ENCODE measurements around the gene OR11G2. TPM values are rescaled to one million over a fixed set of nuclear protein-coding genes. Genes with fewer than 3 reads are reported as not detected.

The OR11G2 gene
- total RNA-seq, 4 donors from 2014 or later, result not detected

DNA sequence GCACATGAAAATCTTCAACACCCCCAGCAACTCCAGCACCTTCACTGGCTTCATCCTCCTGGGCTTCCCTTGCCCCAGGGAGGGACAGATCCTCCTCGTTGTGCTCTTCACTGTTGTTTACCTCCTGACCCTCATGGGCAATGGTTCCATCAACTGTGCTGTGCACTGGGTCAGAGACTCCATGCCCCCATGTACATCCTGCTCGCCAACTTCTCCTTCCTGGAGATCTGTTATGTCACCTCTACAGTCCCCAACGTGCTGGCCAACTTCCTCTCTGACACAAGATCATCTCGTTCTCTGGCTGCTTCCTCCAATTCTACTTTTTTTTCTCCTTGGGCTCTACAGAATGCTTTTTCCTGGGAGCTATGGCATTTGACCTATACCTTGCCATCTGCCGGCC lies 11.5 kb upstream of the OR11G2 start:
- no peaks in the 10 kb centered on the region for H3K36me3 ChIP-seq
- no peaks in the 10 kb centered on the region for H3K27me3 ChIP-seq
- H3K27ac ChIP-seq, result no peak overlapping the region
- no peak for TF ChIP-seq EP300 (IDR thresholded peaks at IDR 0.05; ENCODE audit: low read depth)
- TF ChIP-seq, protein P1, sequence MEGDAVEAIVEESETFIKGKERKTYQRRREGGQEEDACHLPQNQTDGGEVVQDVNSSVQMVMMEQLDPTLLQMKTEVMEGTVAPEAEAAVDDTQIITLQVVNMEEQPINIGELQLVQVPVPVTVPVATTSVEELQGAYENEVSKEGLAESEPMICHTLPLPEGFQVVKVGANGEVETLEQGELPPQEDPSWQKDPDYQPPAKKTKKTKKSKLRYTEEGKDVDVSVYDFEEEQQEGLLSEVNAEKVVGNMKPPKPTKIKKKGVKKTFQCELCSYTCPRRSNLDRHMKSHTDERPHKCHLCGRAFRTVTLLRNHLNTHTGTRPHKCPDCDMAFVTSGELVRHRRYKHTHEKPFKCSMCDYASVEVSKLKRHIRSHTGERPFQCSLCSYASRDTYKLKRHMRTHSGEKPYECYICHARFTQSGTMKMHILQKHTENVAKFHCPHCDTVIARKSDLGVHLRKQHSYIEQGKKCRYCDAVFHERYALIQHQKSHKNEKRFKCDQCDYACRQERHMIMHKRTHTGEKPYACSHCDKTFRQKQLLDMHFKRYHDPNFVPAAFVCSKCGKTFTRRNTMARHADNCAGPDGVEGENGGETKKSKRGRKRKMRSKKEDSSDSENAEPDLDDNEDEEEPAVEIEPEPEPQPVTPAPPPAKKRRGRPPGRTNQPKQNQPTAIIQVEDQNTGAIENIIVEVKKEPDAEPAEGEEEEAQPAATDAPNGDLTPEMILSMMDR (IDR thresholded peaks at IDR 0.05), result no peak
- no peak for TF ChIP-seq POLR2AphosphoS5 (IDR thresholded peaks at IDR 0.05)
- H3K4me3 ChIP-seq, result no peak overlapping the region
- intact Hi-C loops (cut with DNase I; ENCODE audit: low total_unique reads) (no loop called here), in situ Hi-C loops (cut with MboI; ENCODE audit: low pct_ligation_motif_present in 1 of 4, low pct_unique_long_range_greater_than_20kb in 1 of 4, low sequenced_read_pairs in 3 of 4) (no loop called here)
- DNase-seq, result peak; percentile 8
- WGBS, 2 donors (ENCODE audit: low coverage in 1 of 2), result 44 to 55% methylated on average over 4 to 5 of the region's 5 CpGs
- no peaks in the 10 kb centered on the region for H3K4me1 ChIP-seq
- no peaks in the 10 kb centered on the region for H3K9me3 ChIP-seq

- no peak for TF ChIP-seq POLR2A (IDR thresholded peaks at IDR 0.05)
- TF ChIP-seq, protein P1 (IDR thresholded peaks at IDR 0.05), result no peak
- TF ChIP-seq EP300 (IDR thresholded peaks at IDR 0.05; ENCODE audit: low read depth), result no peak
- no peak for TF ChIP-seq POLR2AphosphoS5 (IDR thresholded peaks at IDR 0.05)
- DNase-seq, result no peak
- H3K27me3 ChIP-seq, result no peaks in the 10 kb centered on the region
- peak overlapping the region in 1 of 4 donors; percentile 25 for H3K27ac ChIP-seq
- no peaks in the 10 kb centered on the region for H3K36me3 ChIP-seq
- H3K4me1 ChIP-seq, result no peaks in the 10 kb centered on the region
- H3K4me3 ChIP-seq, result no peak overlapping the region
- in situ Hi-C loops (cut with MboI; ENCODE audit: low pct_ligation_motif_present in 1 of 4, low pct_unique_long_range_greater_than_20kb in 1 of 4, low sequenced_read_pairs in 3 of 4), result no loop called here
- H3K9me3 ChIP-seq, result no peaks in the 10 kb centered on the region
- intact Hi-C loops (cut with DNase I; ENCODE audit: low total_unique reads), result no loop called here
- WGBS, 2 donors (ENCODE audit: low coverage in 1 of 2), result 45 to 63% methylated on average over 2 of the region's 2 CpGs
Measured at GRCh38 chr14:20179880-20180279, 10.8 kb upstream of the OR11G2 start.

DNA sequence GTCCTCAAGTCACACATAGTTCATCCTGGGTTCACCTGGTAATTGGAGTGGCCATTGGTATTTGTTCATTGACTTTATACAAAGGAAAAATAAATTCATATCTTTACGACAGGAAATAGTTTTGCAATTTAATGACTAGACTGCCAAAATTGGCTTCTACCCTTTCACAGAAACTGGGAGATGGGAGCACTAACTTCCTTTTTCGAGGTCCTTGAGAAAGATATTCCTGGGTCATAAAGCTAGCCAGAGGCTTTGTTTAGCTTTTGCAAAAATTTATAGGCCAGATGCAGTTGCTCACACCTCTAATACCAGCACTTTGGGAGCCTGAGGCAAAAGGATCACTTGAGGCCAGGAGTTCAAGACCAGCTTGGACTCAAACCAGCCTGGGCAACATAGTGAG lies 10.2 kb upstream of the OR11G2 start:
- no peak overlapping the region for H3K27ac ChIP-seq
- TF ChIP-seq POLR2A (IDR thresholded peaks at IDR 0.05) (no peak), POLR2AphosphoS5 (IDR thresholded peaks at IDR 0.05) (no peak), EP300 (IDR thresholded peaks at IDR 0.05; ENCODE audit: low read depth) (no peak)
- TF ChIP-seq, protein P1 (IDR thresholded peaks at IDR 0.05), result no peak
- H3K4me3 ChIP-seq, result no peak overlapping the region
- in situ Hi-C loops (cut with MboI; ENCODE audit: low pct_ligation_motif_present in 1 of 4, low pct_unique_long_range_greater_than_20kb in 1 of 4, low sequenced_read_pairs in 3 of 4) (no loop called here), intact Hi-C loops (cut with DNase I; ENCODE audit: low total_unique reads) (no loop called here)
- no peaks in the 10 kb centered on the region for H3K9me3 ChIP-seq
- no peaks in the 10 kb centered on the region for H3K27me3 ChIP-seq
- 39 to 55% methylated on average over 2 of the region's 2 CpGs for WGBS, 2 donors (ENCODE audit: low coverage in 1 of 2)
- no peaks in the 10 kb centered on the region for H3K36me3 ChIP-seq
- DNase-seq, result no peak
- H3K4me1 ChIP-seq, result no peaks in the 10 kb centered on the region

GRCh38 chr14:20184181-20184580 lies 6.5 kb upstream of the OR11G2 start:
- Histone ChIP-seq H3K27me3 (no peaks in the 10 kb centered on the region), H3K27ac (no peak overlapping the region), H3K36me3 (no peaks in the 10 kb centered on the region), H3K4me3 (no peak overlapping the region), H3K4me1 (no peaks in the 10 kb centered on the region), H3K9me3 (no peaks in the 10 kb centered on the region)
- intact Hi-C loops (cut with DNase I; ENCODE audit: low total_unique reads), result no loop called here
- DNase-seq, result no peak
- 60 to 63% methylated on average over 4 to 5 of the region's 5 CpGs for WGBS, 2 donors (ENCODE audit: low coverage in 1 of 2)
- in situ Hi-C loops (cut with MboI; ENCODE audit: low pct_ligation_motif_present in 1 of 4, low pct_unique_long_range_greater_than_20kb in 1 of 4, low sequenced_read_pairs in 3 of 4), result no loop called here
- TF ChIP-seq POLR2AphosphoS5 (IDR thresholded peaks at IDR 0.05), result no peak
- TF ChIP-seq POLR2A (IDR thresholded peaks at IDR 0.05), result no peak
- TF ChIP-seq EP300 (IDR thresholded peaks at IDR 0.05; ENCODE audit: low read depth), result no peak
- TF ChIP-seq, protein P1 (IDR thresholded peaks at IDR 0.05), result no peak

Measured in transverse colon (tissue), 4 donors.